ENCODE results near the gene PNMT. TPM values are rescaled to one million over a fixed set of nuclear protein-coding genes. Genes with fewer than 3 reads are reported as not detected.

Gene PNMT
- total and polyA plus RNA-seq, 2 of the 8 experiments (the other 6 are each of a cell fraction or from before 2014, with no cell fraction given) = 5.6 to 10.9 TPM

DNA sequence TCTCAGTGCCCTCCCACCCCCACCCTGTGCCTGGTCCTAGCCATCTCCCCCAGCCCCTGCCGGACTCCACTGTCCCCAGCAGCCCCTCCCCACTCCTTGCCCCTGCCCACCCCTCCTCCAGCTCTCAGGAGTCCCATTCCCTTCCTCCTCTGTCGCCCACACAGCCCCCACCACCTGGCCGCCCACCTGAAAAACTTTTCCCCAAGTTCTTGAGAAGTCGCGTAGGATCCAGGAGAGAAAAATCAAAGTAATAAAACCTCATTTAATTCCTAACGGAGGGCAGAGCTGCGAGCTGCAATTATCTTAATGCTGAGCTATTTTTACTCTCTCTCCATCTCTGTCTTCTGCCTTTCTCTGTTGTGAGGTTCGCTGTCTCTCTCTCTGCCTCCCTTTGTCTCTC is 43.9 kb upstream of the PNMT start:
- Histone ChIP-seq H4K91ac (replicated peaks; ENCODE audit: insufficient read length, low read length) (no peak overlapping the region), H3K4me2 (ENCODE audit: insufficient read depth in 1 of 2, low read depth in 2 of 2, low read length in 2 of 2) (no peak overlapping the region), H3K4ac (replicated peaks; ENCODE audit: insufficient read length, low read depth, low read length) (no peak overlapping the region), H3K18ac (ENCODE audit: extremely low read depth, low read length) (no peak overlapping the region), H3K27me3 (replicated peaks in 1 of 4; ENCODE audit: control insufficient read depth in 3 of 4, extremely low read depth in 1 of 4, insufficient read depth in 3 of 4, low read length in 3 of 4) (peaks cover 6 to 50% (median 42%) of the 10 kb centered on the region in 4 experiments), H2BK120ac (replicated peaks; ENCODE audit: low read depth, low read length) (no peak overlapping the region), H4K5ac (ENCODE audit: insufficient read length, low read depth, low read length) (no peak overlapping the region), H4K8ac (ENCODE audit: extremely low read depth, insufficient read depth, low read length) (no peak overlapping the region), H2AFZ (ENCODE audit: low read length) (no peak overlapping the region), H3K79me1 (ENCODE audit: low read depth, low read length) (0 out of 2 replicates have a peak, but pooled peaks cover 2% of the 10 kb centered on the region), H3K56ac (replicated peaks; ENCODE audit: insufficient read length, low read depth, low read length) (no peak overlapping the region), H2BK5ac (ENCODE audit: low read depth, low read length) (no peak overlapping the region), H3K9ac (replicated peaks in 1 of 4; ENCODE audit: extremely low read depth in 1 of 4, low read depth in 3 of 4, low read length in 3 of 4) (no peak overlapping the region), H3K27ac (ENCODE audit: low read depth, low read length) (no peak overlapping the region), H3K23me2 (ENCODE audit: low read depth, low read length) (peaks cover 12% of the 10 kb centered on the region), H3K4me1 (replicated peaks in 1 of 4; ENCODE audit: control insufficient read depth in 3 of 4, insufficient read depth in 4 of 4, low read length in 3 of 4) (peaks cover 4 to 33% (median 25%) of the 10 kb centered on the region in 4 experiments), H3K9me3 (ENCODE audit: insufficient read depth in 2 of 2, low read depth in 1 of 2, low read length in 1 of 2) (no peaks in the 10 kb centered on the region), H3K79me2 (ENCODE audit: control insufficient read depth in 1 of 2, insufficient read depth in 2 of 2, low read length in 2 of 2) (no peaks in the 10 kb centered on the region), H3K14ac (ENCODE audit: insufficient read length) (no peak overlapping the region), H2BK20ac (ENCODE audit: low read length) (no peak overlapping the region; the same call in 1 of the 2 replicates), H4K20me1 (replicated peaks in 1 of 2; ENCODE audit: control insufficient read depth in 1 of 2, insufficient read depth in 2 of 2, low read length in 2 of 2) (peaks cover 0 to 1% of the 10 kb centered on the region in 2 experiments), H2AK5ac (ENCODE audit: low read depth, low read length) (no peak overlapping the region), H3K23ac (ENCODE audit: insufficient read length) (no peak overlapping the region), H2BK15ac (ENCODE audit: low read length) (peak overlapping the region; percentile 72; the same call in 1 of the 2 replicates), H2BK12ac (ENCODE audit: low read depth, low read length) (0 out of 2 replicates have a peak overlapping the region, but pooled peaks have one; percentile 94), H3K4me3 (ENCODE audit: extremely low read depth in 1 of 4, insufficient read depth in 2 of 4, low read depth in 3 of 4, low read length in 4 of 4) (no peak overlapping the region), H3K36me3 (ENCODE audit: control insufficient read depth in 2 of 4, insufficient read depth in 4 of 4, low read length in 3 of 4) (no peaks in the 10 kb centered on the region)
- DNase-seq (ENCODE audit: low read depth in 1 of 2, low spot score in 2 of 2) (no peak), FAIRE-seq (no peak)
- ChIA-PET CTCF (ENCODE audit: partially characterized antibody) (interaction anchor here (0.7 to 49.2 kb wide), 16 partner anchors 1 to 271 kb away, joined by 3 to 1885 read pairs (median 13); partner anchors contain the start of genes ERBB2, MIEN1, NEUROD2 and PGAP3), POLR2A (ENCODE audit: partially characterized antibody) (interaction anchor here (0.9 to 2.6 kb wide), 6 partner anchors 9 to 157 kb away, joined by 3 to 9 read pairs (median 4); no protein-coding TSS in a partner anchor)
- WGBS, 2 experiments (ENCODE audit: extremely low coverage in 1 of 2, insufficient coverage in 1 of 2, insufficient read length in 1 of 2, insufficient replicate concordance in 2 of 2, low coverage in 1 of 2, low lambda C conversion rate in 2 of 2, missing lambda C conversion rate in 1 of 2) = 80% methylated on average over 7 of the region's 8 CpGs; no CpG with 5 or more reads in 1 of the 2 experiments
- TF ChIP-seq SIRT6 (IDR thresholded peaks at IDR 0.05; ENCODE audit: low read length) = no peak
- TF ChIP-seq, protein P1, sequence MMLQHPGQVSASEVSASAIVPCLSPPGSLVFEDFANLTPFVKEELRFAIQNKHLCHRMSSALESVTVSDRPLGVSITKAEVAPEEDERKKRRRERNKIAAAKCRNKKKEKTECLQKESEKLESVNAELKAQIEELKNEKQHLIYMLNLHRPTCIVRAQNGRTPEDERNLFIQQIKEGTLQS (IDR thresholded peaks at IDR 0.05; ENCODE audit: insufficient read depth, low read depth, low read length) = no peak
- no peak for TF ChIP-seq YY1 (IDR thresholded peaks at IDR 0.05; ENCODE audit: low read depth, low read length)
- TF ChIP-seq SP2 (IDR thresholded peaks at IDR 0.05; ENCODE audit: low read length) = no peak
- TF ChIP-seq, protein P2, sequence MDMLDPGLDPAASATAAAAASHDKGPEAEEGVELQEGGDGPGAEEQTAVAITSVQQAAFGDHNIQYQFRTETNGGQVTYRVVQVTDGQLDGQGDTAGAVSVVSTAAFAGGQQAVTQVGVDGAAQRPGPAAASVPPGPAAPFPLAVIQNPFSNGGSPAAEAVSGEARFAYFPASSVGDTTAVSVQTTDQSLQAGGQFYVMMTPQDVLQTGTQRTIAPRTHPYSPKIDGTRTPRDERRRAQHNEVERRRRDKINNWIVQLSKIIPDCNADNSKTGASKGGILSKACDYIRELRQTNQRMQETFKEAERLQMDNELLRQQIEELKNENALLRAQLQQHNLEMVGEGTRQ (IDR thresholded peaks at IDR 0.05; ENCODE audit: low read length) = no peak
- no peak for TF ChIP-seq TAF7 (optimal IDR thresholded peaks at IDR 0.05; ENCODE audit: borderline replicate concordance, low read depth, low read length)
- no peak for TF ChIP-seq SIX5 (IDR thresholded peaks at IDR 0.05; ENCODE audit: low read depth, low read length)
- no peak for TF ChIP-seq CREB1 (IDR thresholded peaks at IDR 0.05)
- no peak for TF ChIP-seq SUZ12 (IDR thresholded peaks at IDR 0.05; ENCODE audit: low read length)
- TF ChIP-seq POU5F1 (IDR thresholded peaks at IDR 0.05; ENCODE audit: low read depth, low read length) = no peak
- no peak for TF ChIP-seq KDM4A (IDR thresholded peaks at IDR 0.05; ENCODE audit: low read depth, low read length, severe bottlenecking)
- TF ChIP-seq, protein P3, sequence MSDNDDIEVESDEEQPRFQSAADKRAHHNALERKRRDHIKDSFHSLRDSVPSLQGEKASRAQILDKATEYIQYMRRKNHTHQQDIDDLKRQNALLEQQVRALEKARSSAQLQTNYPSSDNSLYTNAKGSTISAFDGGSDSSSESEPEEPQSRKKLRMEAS (IDR thresholded peaks at IDR 0.05) = no peak
- no peak for TF ChIP-seq CHD2 (IDR thresholded peaks at IDR 0.05; ENCODE audit: low read length)
